Heart left ventricle (tissue), 16 donors: ENCODE results near the gene EVA1A. TPM values are rescaled to one million over a fixed set of nuclear protein-coding genes. Genes with fewer than 3 reads are reported as not detected.
"Not testable (repeated sequence)": the region's sequence is repeated elsewhere in the genome, so short reads cannot be mapped to it uniquely, and the experiment has no call there.

Source experiments
- ATAC-seq, 4 donors: fragments of 200-7000 bp; cut with Tn5 transposase; one replicate each; pipeline ENCODE4 v1.9.1; 2020 to 2022; ENCODE audit warnings: moderate library complexity in 4 of 4, mild to moderate bottlenecking in 3 of 4, moderate number of reproducible peaks in 1 of 4
- DNase-seq, 5 donors: peaks; one replicate each; pipeline ENCODE4 v3.0.0-alpha.2; 2020
- H3K27ac ChIP-seq, 12 donors: fragments of 200-600 bp; sonication (generic) in 4 of 12; one replicate each; pipeline versions ENCODE4 v1.5.0 to v1.8.0; 2016 to 2022; ENCODE audit warnings: mild to moderate bottlenecking in 2 of 12
- H3K27me3 ChIP-seq, 9 donors: fragments of 200-600 bp; sonication (generic) in 2 of 9; one replicate each; pipeline versions ENCODE4 v1.5.1 to v1.8.0; 2016 to 2022; ENCODE audit warnings: mild to moderate bottlenecking in 3 of 9
- H3K36me3 ChIP-seq, 9 donors: fragments of 200-600 bp; sonication (generic) in 2 of 9; one replicate each; pipeline versions ENCODE4 v1.5.0 to v1.8.0; 2018 to 2022; ENCODE audit warnings: mild to moderate bottlenecking in 2 of 9
- H3K4me1 ChIP-seq, 12 donors: fragments of 200-600 bp; sonication (generic) in 4 of 12; one replicate each; pipeline versions ENCODE4 v1.5.0 to v1.8.0; 2016 to 2022; ENCODE audit warnings: mild to moderate bottlenecking in 3 of 12
- H3K4me3 ChIP-seq, 12 donors: fragments of 200-600 bp; sonication (generic) in 4 of 12; one replicate each; pipeline versions ENCODE4 v1.5.0 to v1.8.0; 2017 to 2022; ENCODE audit warnings: mild to moderate bottlenecking in 9 of 12, moderate library complexity in 4 of 12
- H3K9me3 ChIP-seq, 12 donors: fragments of 200-600 bp; sonication (generic) in 4 of 12; one replicate each; pipeline versions ENCODE4 v1.5.0 to v1.8.0; 2016 to 2022; ENCODE audit warnings: mild to moderate bottlenecking in 1 of 12
- POLR2A ChIP-seq, 2 donors: fragments of 450-650 bp; IDR thresholded peaks; one replicate each; pipeline ENCODE4 v1.6.1; 2017; ENCODE audit warnings: antibody characterized with exemption in 2 of 2, mild to moderate bottlenecking in 2 of 2, moderate library complexity in 2 of 2
- WGBS, 4 donors: extraction: QIAGEN DNeasy Blood & Tissue Kit in 2 of 4; methylation state at CpG; one replicate each; pipeline versions ENCODE4 v1.1.5 to v1.1.7; 2013 to 2018; 5-methylcytosine and 5-hydroxymethylcytosine counted together
- intact Hi-C, 10 donors: fragments of 100-400 bp; cut with DNase I; formaldehyde crosslinking; loops; one replicate each; pipeline versions ENCODE4 v1.11.1 to v1.14.2; 2022
- polyA plus RNA-seq, 2 donors: library from polyadenylated mRNA; stranded (reverse); fragments of 200-250 nt; gene quantifications; one replicate each; pipeline ENCODE4 v1.2.3, GENCODE V29; 2013
- total RNA-seq, 9 donors: library from RNA; depleted of rRNA in 2 of 9; stranded (reverse); fragments of >200 nt in 2 of 9; fragmentation: NEBNext Ultra II Directional in 3 of 9; extraction: Animal tissue kit (Norgen Biotek cat#: 25700) in 3 of 9; gene quantifications; one replicate each; pipeline versions ENCODE4 v1.1.0 to v1.2.4, GENCODE V29; 2016 to 2023
- TF ChIP-seq, protein P1 (sequence below), 12 donors: fragments of 200-600 bp; sonication (generic) in 4 of 12; IDR thresholded peaks; one replicate each; pipeline versions ENCODE4 v1.5.0 to v1.8.0; 2018 to 2022; ENCODE audit warnings: antibody characterized with exemption in 12 of 12, mild to moderate bottlenecking in 5 of 12
- donor health status: ischemic (EF 13 %, LVEDD 7.1; RV severe dilation, severe dysfunction).
- donor health status: healthy with polysubstance abuse.
- donor health status: DM: no; HTN: yes; CAD: no.
- donor health status: DM: no; HTN: no; CAD: no.
- donor health status: ischemic (EF 25% LVEDD 6.9; RV normal size, moderate dysfunction).
- donor health status: ischemic (EF 25% LVEDD 5.7; RV mildly dilated, moderate dysfunction).
- donor health status: healthy.
- donor health status: DM: yes; HTN: yes; CAD: no.
- donor health status: ischemic (EF 35%, LVEDD 5.7; RV mildly dilated, moderate dysfunction).
- donor health status: nonischemic (EF 11% LVEDD 7.7; RV severe dilation, severe dysfunction).
- donor health status: DM: yes; HTN: yes; CAD: no.
- donor health status: PGD.
- donor health status: ischemic (EF 29% LVEDD 5.4; RV normal size, mild dysfunction).
- donor health status: nonischemic (EF 23%, LVEDD 6.1; RV moderate dilation, normal function).

The EVA1A gene
- total and polyA plus RNA-seq, 11 donors, result 0.19 to 5.0 (median 1.4) TPM; not detected in 1

DNA sequence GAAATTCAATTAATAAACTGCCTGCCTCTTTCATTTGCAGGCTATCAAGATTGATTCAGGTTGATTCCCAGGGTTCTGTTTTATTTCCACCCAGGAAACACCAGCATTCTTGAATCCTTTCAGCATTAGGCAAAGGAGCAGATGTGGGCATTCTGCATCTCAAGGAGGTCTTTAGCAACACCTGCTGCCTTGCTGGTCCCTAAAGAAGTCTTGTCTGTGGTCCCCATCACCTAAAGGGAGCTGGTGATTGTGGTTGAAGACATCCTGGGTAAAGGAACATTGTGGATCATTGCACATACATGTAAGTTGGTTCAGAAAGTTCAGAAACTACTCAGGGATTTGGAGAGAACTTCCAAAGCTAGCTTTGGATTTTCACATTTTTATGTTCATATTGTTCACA, 78.3 kb downstream of the EVA1A start:
- H3K36me3 ChIP-seq, result no peaks in the 10 kb centered on the region
- no peak for TF ChIP-seq POLR2A (IDR thresholded peaks at IDR 0.05)
- TF ChIP-seq, protein P1, sequence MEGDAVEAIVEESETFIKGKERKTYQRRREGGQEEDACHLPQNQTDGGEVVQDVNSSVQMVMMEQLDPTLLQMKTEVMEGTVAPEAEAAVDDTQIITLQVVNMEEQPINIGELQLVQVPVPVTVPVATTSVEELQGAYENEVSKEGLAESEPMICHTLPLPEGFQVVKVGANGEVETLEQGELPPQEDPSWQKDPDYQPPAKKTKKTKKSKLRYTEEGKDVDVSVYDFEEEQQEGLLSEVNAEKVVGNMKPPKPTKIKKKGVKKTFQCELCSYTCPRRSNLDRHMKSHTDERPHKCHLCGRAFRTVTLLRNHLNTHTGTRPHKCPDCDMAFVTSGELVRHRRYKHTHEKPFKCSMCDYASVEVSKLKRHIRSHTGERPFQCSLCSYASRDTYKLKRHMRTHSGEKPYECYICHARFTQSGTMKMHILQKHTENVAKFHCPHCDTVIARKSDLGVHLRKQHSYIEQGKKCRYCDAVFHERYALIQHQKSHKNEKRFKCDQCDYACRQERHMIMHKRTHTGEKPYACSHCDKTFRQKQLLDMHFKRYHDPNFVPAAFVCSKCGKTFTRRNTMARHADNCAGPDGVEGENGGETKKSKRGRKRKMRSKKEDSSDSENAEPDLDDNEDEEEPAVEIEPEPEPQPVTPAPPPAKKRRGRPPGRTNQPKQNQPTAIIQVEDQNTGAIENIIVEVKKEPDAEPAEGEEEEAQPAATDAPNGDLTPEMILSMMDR (IDR thresholded peaks at IDR 0.05), result no peak
- DNase-seq, result no peak
- no peaks in the 10 kb centered on the region for H3K9me3 ChIP-seq
- H3K4me3 ChIP-seq, result no peak overlapping the region
- no peak for ATAC-seq
- no peak overlapping the region for H3K27ac ChIP-seq
- no peaks in the 10 kb centered on the region for H3K4me1 ChIP-seq
- intact Hi-C loops, result loop anchor here in 1 of 10 donors (10.0 kb wide), 1 partner anchor 72 kb away; no protein-coding TSS in a partner anchor
- H3K27me3 ChIP-seq, result peaks cover 0 to 5% (median 0%) of the 10 kb centered on the region in 9 donors

DNA sequence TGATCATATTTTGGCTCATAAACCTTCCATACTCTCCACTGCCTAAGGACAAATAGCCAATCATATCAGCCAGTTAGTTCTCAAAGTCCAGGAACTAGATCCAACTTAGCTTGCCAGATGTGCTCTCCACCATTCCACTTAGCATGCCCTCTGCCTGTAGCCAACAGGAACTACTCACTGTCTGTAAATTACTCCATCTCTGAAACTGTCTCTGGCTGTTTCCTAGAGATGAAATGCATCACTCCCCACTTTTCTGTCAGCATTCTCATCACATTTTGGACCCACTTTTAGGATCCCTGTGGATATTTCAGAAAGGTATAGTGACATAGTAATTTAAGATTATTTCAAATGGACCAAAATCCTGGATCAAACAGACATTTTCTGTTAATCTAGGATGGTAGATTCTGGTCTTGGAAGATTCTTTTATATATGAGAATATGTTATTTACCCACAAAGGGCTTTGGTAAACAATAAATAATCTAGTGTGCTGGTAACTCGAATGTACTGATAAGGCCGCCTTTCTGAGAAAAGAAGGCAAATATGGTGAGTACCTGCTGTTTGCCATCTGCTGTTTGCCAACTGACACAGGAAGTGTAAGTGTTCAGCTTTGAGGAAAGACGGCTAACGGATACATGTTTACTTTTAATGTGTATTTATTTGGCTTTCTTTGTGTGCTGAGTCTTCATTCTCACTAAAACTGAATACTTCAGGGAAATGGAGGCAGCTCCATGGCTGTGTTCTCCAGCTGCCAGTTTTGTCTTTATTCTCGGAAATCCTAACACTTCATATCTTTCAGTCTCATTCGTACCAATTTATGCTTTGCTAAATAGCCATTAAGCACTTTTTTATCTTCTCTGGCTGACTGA, 79.5 kb downstream of the EVA1A start:
- Histone ChIP-seq H3K9me3 (no peaks in the 10 kb centered on the region), H3K36me3 (no peaks in the 10 kb centered on the region), H3K4me3 (no peak overlapping the region), H3K4me1 (peaks cover 0 to 2% (median 0%) of the 10 kb centered on the region in 12 donors), H3K27ac (no peak overlapping the region), H3K27me3 (peaks cover 0 to 5% (median 0%) of the 10 kb centered on the region in 9 donors)
- TF ChIP-seq POLR2A (IDR thresholded peaks at IDR 0.05), result no peak
- TF ChIP-seq, protein P1 (IDR thresholded peaks at IDR 0.05), result no peak
- intact Hi-C loops, result loop anchor here in 1 of 10 donors (10.0 kb wide), 1 partner anchor 74 kb away; no protein-coding TSS in a partner anchor
- DNase-seq, result no peak
- 68 to 76% (median 72%) methylated on average over 6 of the region's 6 CpGs for WGBS, 4 donors
- no peak for ATAC-seq

DNA sequence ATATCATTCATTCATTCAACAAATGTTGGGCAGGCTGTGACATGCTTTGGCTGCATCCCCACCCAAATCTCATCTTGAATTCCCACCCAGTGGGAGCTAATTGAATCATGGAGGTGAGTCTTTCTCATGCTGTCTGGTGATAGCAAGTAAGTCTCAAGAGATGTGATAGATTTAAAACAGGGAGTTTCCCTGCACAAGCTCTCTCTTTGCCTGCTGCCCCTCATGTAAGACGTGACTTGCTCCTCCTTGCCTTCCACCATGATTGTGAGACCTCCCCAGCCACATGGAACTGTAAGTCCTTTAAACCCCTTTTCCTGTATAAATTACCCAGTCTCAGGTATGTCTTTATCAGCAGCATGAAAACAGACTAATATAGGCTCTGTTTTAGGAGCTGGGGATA, 83.0 kb downstream of the EVA1A start:
- H3K27me3 ChIP-seq, H3K4me3 ChIP-seq, H3K9me3 ChIP-seq, H3K4me1 ChIP-seq, intact Hi-C loops, ATAC-seq, H3K36me3 ChIP-seq, DNase-seq, H3K27ac ChIP-seq: not testable (repeated sequence)
- 86 to 100% (median 93%) methylated on average over 1 of the region's 1 CpG for WGBS, 4 donors

DNA sequence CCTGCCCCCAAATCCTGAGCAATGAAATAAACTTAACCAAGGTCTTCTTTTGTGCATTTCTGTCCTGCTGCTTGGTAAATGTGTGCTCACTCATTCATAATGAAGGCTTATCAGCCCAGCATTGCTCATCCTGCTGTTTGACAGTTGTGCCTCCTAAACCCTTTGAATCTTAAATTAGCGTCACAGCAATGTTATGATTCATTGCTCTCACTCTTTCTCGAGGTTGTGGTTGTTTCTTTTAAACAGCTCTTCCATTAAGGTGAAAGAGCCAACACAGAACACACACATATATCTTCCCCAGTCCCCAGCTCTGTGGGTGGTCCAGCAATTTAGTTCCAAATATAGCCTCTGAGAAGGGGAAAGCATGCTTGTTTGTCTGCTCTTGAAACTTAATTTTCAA, 84.0 kb downstream of the EVA1A start:
- no peaks in the 10 kb centered on the region for H3K36me3 ChIP-seq
- DNase-seq (no peak), ATAC-seq (no peak)
- 37 to 53% (median 48%) methylated on average over 2 of the region's 2 CpGs for WGBS, 4 donors
- TF ChIP-seq, protein P1 (IDR thresholded peaks at IDR 0.05), result no peak
- TF ChIP-seq POLR2A (IDR thresholded peaks at IDR 0.05), result no peak
- no peak overlapping the region for H3K27ac ChIP-seq
- H3K4me1 ChIP-seq, result peaks cover 0 to 9% (median 0%) of the 10 kb centered on the region in 12 donors
- intact Hi-C loops, result no loop called here
- H3K4me3 ChIP-seq, result no peak overlapping the region
- H3K9me3 ChIP-seq, result no peaks in the 10 kb centered on the region
- H3K27me3 ChIP-seq, result peaks cover 0 to 2% (median 0%) of the 10 kb centered on the region in 9 donors
